NCI-H345 treated with DMSO at 0.1 percent for 48 hours (cell line): ENCODE results near the gene ZSCAN21.

Experiments used
- DNase-seq: peaks from one replicate; lab custom pipeline; 2025; ENCODE audit not compliant: unreplicated experiment; lab: John Stamatoyannopoulos, UW

Gene ZSCAN21

DNA sequence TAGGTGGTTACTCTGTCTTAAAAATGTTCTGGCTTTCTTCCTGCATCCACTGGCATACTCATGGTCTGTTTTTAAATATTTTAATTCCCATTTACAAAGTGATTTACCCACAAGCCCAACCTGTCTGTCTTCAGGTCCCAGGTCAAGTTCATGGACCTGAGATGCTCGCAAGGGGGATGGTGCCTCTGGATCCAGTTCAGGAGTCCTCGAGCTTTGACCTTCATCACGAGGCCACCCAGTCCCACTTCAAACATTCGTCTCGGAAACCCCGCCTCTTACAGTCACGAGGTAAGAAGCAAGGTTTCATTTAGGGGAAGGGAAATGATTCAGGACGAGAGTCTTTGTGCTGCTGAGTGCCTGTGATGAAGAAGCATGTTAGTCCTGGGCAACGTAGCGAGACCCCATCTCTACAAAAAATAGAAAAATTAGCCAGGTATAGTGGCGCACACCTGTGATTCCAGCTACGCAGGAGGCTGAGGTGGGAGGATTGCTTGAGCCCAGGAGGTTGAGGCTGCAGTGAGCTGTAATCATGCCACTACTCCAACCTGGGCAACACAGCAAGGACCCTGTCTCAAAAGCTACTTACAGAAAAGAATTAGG lies 25.5 kb upstream of the ZSCAN21 start:
- DNase-seq, result no peak

DNA sequence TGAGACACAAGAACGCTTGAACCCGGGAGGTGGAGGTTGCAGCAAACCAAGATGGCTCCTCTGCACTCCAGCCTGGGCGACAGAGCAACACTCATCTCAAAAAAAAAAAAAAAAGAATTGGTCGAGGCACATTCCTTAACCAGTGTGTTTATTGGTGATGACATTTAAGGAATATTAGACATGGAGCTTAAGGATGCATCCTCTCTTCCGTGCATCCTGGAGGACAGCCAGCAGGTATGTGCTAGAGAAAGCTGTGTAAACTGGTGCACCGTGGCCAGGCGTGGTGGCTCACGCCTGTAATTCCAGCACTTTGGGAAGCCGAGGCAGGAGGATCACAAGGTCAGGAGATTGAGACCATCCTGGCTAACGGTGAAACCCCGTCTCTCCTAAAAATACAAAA lies 22.4 kb upstream of the ZSCAN21 start:
- DNase-seq, result no peak

DNA sequence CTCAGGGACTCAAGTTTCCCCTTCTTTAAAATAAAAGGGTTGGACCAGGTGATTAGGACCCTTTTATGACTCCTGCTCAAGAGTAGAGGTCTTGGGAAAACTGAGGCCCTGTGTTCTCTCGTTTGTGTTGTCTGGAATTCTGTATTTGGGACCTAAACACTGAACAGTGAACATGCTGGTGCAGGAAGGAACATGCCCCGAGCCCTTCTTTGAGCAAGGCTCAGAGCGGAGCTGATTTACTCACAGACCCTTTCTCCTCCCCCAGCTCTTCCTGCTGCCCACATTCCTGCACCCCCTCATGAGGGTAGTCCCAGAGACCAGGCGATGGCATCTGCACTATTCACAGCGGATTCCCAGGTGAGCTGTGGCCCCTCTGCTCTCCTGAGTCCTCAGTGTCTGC lies 20.0 kb upstream of the ZSCAN21 start:
- DNase-seq, result no peak

DNA sequence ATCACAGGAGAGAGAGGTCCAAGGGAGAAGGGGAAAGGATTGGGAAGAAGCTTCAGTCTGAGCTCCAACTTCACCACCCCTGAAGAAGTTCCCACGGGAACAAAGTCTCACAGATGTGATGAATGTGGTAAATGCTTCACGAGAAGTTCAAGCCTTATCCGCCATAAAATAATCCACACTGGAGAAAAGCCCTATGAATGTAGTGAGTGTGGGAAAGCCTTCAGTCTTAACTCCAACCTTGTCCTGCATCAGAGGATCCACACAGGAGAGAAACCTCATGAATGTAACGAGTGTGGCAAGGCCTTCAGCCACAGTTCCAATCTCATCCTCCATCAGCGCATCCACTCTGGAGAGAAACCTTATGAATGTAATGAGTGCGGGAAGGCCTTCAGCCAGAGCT lies 16.0 kb upstream of the ZSCAN21 start:
- no peak for DNase-seq

DNA sequence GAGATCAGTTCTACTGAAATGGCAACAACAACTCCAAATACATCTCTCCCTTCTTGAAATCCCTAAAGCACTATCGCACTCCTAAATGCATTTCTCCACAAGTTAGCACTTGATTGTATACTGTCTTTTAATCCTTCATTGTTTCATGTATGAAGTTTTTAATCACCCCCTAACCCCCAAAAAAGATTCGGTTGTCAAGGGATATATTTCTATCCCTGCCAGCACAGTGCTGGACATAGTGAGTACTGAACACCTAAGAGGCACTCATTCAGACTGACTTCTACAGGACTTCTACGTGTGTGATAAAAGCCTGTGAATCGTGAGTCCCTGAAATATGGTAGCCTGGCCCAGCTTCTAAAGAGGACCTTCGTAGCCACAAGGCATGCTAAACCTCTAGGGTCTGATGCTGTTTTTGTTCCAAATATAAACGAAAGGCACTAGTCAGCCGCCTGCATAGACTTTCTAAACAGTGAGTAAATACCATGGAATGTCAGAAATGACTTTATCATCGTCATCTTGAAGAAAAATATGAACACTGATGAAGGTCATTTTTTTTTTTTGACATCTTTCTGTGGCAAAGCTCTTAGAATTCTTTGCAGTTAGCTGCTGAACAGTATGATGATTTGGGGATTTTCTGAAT lies 14.6 kb upstream of the ZSCAN21 start:
- DNase-seq, result no peak

DNA sequence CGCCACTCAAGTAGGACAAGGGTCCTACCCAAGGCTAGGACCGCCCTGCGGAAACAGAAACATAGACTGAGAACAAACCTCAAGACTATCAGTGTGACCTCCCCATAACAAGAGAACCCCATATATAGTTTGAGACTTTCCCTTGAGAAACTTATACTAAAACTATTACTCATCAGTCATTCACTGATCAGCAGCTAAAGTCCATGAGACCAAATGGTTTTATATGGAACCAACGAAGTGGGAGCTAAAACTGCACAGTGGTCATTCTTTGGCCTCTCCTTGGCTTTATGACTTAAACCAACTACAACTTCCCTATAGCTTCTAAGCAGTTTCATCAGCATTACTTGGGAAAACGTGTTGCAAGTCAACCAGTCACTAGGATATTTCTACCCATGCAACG lies 13.7 kb upstream of the ZSCAN21 start:
- DNase-seq, result no peak

DNA sequence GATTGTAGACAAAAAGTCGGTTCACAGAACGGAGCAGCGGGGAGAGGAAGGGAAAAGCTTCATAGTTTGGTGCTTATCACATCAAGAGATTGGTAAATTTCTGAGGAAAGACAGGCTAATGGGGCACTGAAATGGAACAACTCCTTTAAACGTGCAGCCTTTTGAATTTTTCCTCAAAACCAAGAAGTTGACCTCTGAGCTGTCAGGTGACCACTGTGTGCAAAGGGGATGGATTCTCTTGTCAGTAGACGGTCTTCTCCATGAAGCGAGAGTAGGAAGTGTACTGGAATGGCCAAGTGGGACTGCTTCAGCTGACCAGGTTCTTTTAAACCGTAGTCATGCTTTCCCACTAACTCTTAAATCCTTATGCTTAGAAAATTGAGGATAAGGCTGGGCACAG lies 11.2 kb upstream of the ZSCAN21 start:
- no peak for DNase-seq

DNA sequence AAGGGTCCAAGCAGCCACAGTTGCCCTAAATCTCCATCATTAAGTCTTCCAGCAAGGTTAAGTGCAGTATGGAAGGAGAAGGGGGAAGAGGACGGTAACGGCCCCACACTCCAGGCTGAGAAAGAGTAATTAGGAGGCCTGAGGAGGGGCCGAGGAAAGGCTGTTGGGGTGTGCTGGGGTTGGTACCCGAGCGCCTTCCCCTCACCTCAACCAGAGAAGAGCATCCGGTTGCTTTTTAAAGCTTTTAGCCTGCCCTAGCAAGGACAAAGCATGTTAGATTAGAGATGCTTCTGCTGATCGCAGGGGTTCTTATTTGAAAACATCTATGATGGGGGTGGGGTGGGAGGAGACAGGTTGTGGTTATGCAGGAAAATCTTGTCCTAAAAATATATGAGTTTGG lies 9.0 kb upstream of the ZSCAN21 start:
- no peak for DNase-seq

DNA sequence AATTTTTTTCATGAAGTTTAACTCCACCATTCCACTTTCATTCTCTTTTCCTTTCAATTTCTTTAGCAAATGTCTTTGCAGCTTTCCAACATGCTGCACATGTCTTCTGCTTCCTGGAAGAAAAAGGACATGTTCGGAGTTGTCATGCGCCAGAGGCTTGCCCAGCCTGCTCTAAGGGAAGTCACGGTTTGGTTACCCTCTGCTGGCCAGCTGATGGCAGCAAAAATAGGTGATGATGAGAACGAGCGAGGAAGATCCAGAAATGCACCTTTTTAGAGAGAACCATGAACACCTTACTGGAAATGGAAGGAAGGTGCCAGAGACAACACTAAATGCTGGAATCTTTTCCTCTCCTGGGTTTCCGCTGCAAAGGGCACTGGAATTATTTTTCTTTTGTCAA lies 4.9 kb upstream of the ZSCAN21 start:
- no peak for DNase-seq

DNA sequence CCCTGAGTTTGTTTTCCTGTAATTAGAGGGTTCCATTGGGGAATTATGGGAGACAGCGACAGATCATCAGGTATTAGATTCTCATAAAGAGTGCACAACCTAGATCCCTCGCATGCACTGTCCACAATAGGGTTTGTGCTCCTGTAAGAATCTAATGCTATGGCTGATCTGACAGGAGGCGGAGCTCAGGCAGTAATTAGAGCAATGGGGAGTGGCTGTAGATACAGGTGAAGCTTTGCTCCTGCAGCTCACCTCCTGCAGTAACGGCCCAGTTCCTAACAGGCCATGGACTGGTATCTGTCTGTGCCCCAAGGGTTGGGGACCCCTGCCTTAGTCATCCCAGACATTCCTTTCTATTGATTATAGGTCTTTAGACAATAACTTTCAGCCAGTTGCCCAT lies 894 bp upstream of the ZSCAN21 start:
- DNase-seq, result no peak

DNA sequence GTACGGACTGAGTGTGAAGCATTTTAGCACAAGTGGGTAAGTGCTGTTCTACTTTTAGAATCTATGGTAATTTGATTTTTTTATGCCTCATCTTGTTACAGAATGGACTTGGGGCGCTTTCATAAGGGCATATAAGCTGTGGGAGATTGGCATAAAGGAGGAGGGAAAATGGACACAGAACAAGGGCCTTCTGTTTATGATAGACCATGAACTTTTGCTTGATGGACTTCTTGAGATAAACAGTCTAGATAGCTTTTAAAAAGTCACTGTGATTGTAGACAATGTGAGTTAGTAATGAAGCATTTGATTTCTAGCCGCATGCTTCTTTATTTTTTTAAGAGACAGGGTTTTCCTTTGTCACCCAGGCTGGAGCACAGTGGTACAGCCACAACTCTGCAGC lies 2.0 kb downstream of the ZSCAN21 start:
- DNase-seq, result no peak

DNA sequence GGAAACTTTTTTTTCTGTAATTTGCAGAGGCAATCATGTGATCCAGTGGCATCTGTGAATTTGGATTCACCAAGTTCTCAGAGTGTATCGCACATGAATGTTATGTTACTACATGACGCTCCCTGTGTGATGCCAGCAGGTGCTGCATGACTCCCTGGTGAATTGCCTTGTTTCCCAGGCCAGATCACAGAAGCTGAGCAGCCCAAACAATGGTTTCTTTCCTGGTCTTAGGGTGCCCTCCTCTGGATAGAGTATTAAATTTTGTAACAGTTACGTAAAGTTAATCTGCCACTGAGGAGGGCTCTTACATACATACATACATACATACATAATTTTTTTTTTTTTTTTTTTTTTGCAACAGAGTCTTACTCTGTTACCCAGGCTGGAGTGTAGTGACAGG lies 3.6 kb downstream of the ZSCAN21 start:
- DNase-seq, result peak; percentile 61

DNA sequence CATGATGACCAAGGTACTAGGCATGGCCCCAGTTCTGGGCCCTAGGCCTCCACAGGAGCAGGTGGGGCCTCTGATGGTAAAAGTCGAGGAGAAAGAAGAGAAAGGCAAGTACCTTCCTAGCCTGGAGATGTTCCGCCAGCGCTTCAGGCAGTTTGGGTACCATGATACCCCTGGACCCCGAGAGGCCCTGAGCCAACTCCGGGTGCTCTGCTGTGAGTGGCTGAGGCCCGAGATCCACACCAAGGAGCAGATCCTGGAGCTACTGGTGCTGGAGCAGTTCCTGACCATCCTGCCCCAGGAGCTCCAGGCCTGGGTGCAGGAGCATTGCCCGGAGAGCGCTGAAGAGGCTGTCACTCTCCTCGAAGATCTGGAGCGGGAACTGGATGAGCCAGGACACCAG lies 7.4 kb downstream of the ZSCAN21 start:
- DNase-seq, result no peak

DNA sequence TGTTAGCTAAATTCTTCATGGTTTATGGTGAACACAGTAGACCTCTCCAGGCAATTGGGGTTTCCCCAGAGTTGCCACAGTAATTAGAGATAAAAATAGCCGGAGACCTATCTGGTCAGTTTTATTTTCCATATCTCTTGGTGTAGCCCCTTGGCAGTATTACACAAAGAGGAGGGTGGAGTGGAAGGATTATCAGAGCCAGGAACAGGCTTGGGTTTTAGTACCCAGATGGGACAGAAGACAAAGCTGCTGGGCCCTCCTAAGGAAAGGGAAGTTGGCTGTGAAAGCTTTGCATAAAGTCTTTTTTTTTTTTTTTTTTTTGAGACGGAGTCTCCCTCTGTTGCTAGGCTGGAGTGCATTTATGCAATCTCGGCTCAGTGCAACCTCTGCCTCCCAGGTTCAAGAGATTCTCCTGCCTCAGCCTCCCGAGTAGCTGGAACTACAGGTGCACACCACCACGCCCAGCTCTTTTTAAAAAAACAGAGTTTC lies 9.7 kb downstream of the ZSCAN21 start:
- no peak for DNase-seq

DNA sequence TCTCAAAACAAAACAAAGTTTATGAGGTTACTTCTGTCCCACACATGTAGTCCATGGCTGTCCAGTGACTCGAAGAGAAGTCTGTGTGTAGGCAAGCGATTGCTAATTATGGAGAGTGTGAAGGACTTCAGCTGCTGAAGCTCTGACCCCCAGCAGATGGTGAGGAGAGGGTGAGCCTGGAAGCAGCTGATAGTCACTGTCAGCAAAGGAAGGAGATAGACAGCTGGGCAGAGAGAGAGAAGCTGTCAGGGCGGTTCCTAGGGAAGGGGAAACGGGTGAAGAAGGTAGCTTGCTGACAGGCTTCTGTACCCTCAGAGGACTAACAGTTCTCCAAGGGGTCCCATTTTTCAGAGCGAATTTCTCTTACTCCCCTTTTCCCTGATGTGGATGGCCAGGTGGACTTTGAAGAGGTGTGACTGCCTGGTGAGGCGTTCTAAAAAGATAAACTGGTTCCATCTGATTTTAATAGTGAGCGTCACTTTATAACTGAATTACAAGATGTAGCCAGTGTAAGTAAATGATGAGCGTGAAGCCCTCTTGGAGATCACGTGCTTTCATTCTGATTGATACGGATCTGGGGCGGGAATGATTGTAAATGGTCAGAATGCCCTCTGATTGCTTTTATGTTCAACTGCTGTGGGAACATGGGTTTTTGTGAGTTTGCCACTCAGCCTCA lies 12.1 kb downstream of the ZSCAN21 start:
- no peak for DNase-seq

DNA sequence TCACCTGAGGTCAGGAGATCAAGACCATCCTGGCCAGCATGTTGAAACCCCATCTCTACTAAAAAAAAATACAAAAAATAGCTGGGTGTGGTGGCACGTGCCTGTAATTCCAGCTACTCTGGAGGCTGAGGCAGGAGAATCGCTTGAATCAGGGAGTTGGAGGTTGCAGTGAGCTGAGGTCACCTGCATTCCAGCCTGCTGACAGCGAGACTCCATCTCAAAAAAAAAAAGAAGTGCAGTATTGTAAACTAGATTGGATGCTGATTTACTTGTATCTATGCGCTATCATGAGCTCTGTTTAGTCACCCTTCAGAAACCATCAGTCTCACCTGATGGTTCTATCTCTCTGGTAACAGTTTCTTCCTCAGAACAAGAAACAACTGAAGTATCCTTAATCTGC lies 13.8 kb downstream of the ZSCAN21 start:
- DNase-seq, result no peak

DNA sequence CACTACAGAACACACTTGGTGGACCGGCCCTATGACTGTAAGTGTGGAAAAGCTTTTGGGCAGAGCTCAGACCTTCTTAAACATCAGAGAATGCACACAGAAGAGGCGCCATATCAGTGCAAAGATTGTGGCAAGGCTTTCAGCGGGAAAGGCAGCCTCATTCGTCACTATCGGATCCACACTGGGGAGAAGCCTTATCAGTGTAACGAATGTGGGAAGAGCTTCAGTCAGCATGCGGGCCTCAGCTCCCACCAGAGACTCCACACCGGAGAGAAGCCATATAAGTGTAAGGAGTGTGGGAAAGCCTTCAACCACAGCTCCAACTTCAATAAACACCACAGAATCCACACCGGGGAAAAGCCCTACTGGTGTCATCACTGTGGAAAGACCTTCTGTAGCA lies 14.6 kb downstream of the ZSCAN21 start:
- no peak for DNase-seq

DNA sequence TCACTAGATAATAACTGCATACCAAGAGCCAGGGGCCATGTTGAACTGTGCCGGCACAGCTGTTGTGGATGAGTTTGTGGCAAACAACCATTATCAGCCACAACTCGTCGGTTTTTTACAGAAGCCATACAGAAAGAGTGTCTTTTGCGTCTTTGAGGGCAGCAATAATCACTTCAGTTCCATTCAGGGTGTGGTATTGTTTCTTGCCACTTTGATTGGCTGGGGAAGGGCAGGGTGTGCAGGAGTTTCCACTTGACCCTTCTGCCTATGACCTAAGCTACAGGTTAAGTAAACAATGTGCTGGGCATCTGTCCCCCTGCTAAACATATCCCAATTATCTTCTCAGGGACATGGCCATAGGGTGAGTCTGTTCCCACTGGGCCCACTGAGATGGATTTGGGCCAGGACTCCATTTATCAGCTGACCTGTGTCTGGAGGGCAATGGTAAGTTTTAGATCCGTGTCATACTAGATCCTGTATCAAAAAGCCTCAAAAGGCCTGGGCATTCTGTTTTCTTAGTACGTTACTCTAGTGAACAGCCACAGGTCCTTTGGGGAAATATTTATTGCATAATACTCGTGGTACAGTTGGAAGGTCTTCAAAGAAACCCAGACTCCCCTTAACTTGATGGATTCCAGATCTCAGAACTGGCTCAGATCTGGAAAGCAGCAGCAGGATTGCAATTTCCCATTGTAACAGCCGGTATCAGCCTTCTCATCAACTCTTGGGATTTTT lies 16.0 kb downstream of the ZSCAN21 start:
- DNase-seq, result no peak

DNA sequence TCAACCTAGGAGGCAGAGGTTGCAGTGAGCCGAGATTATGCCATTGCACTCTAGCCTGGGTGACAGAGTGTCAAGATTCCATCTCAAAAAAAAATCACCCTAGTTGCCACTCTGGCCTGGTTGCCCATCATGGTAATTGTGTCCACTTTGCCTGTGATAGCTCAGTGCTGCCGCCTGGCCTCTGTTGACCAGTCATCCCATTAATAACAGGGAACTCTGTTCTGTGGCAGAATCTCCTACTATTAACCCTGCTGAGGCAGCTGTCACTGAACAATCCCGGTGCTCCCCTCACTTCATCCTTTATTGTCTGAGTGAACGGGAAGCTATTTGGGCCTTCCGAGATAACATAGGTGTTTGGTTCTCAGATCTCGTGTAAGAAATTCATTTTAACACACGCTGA lies 17.4 kb downstream of the ZSCAN21 start:
- no peak for DNase-seq

DNA sequence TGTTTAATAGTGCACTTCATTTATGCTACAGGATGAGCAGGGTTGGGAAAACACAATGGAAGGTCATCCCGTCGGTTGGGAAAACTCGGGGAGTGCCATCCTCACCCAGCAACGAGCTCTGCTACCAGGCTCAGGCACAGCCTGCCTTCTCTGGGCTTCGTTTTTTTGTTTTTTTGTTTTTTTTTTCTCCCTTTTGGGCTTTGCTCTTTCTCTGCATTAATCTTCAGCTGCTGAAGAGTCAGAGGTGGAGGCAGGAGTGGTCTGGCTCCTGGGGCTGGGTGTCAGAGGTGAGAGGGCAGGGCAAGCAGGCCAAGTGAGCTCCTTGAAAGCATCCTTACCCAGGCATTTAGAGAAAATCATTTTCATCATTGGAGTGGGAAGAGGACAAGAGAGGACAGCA lies 20.4 kb downstream of the ZSCAN21 start:
- DNase-seq, result no peak

DNA sequence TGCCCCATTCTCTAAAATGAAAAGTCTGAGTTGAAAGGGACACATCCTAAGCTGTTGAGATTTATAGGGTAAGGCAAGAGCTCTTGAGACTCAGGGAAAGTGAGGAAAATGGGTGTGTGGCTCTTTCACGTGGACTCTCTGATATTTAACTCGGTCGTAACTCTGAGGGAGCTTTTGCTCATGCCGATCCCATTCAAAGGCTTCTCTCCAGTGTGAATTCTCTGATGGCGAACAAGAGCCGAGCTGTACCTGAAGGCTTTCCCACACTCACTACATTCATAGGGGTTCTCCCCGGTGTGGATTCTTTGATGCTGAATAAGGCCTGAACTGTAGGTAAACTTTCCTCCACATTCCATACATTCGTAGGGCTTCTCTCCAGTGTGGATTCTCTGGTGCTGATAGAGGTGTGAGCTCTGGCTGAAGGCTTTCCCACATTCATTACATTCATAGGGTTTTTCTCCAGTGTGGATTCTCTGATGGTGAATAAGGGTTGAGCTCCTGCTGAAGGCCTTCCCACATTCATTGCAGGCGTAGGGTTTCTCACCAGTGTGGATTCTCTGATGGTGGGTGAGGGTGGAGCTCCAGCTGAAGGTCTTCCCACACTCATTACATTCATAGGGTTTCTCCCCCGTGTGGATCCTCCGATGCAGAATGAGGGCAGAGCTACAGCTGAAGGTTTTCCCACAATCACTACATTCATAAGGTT lies 21.6 kb downstream of the ZSCAN21 start:
- no peak for DNase-seq
